Measurements from ENCODE around the gene TSEN2. TPM values are rescaled to one million over a fixed set of nuclear protein-coding genes. Genes with fewer than 3 reads are reported as not detected.

The TSEN2 gene
- total and polyA plus RNA-seq, 2 of the 13 experiments (the other 11 are each of a cell fraction or from before 2014, with no cell fraction given), result 11.0 to 17.3 TPM

DNA sequence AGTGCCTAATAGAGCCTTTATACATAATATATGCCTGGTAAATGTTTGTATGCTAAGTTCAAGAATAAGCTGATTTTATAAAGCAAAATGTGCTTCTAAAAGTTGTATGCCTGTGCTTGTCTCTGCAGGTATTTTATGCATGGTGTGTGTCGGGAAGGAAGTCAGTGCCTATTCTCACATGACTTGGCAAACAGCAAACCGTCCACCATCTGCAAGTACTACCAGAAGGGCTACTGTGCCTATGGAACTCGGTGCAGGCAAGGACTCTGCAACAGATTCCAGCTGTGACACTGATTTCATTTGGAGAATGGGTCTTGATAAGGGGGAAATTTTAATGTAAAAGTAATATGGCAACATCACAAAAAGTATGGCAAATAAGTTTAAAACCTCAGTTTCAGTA lies 84.5 kb downstream of the TSEN2 start (continued):
- TF ChIP-seq, protein P1, sequence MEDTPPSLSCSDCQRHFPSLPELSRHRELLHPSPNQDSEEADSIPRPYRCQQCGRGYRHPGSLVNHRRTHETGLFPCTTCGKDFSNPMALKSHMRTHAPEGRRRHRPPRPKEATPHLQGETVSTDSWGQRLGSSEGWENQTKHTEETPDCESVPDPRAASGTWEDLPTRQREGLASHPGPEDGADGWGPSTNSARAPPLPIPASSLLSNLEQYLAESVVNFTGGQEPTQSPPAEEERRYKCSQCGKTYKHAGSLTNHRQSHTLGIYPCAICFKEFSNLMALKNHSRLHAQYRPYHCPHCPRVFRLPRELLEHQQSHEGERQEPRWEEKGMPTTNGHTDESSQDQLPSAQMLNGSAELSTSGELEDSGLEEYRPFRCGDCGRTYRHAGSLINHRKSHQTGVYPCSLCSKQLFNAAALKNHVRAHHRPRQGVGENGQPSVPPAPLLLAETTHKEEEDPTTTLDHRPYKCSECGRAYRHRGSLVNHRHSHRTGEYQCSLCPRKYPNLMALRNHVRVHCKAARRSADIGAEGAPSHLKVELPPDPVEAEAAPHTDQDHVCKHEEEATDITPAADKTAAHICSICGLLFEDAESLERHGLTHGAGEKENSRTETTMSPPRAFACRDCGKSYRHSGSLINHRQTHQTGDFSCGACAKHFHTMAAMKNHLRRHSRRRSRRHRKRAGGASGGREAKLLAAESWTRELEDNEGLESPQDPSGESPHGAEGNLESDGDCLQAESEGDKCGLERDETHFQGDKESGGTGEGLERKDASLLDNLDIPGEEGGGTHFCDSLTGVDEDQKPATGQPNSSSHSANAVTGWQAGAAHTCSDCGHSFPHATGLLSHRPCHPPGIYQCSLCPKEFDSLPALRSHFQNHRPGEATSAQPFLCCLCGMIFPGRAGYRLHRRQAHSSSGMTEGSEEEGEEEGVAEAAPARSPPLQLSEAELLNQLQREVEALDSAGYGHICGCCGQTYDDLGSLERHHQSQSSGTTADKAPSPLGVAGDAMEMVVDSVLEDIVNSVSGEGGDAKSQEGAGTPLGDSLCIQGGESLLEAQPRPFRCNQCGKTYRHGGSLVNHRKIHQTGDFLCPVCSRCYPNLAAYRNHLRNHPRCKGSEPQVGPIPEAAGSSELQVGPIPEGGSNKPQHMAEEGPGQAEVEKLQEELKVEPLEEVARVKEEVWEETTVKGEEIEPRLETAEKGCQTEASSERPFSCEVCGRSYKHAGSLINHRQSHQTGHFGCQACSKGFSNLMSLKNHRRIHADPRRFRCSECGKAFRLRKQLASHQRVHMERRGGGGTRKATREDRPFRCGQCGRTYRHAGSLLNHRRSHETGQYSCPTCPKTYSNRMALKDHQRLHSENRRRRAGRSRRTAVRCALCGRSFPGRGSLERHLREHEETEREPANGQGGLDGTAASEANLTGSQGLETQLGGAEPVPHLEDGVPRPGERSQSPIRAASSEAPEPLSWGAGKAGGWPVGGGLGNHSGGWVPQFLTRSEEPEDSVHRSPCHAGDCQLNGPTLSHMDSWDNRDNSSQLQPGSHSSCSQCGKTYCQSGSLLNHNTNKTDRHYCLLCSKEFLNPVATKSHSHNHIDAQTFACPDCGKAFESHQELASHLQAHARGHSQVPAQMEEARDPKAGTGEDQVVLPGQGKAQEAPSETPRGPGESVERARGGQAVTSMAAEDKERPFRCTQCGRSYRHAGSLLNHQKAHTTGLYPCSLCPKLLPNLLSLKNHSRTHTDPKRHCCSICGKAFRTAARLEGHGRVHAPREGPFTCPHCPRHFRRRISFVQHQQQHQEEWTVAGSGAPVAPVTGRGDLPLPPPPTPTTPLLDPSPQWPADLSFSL (CRISPR knock-in tag; IDR thresholded peaks at IDR 0.05), result no peak
- TF ChIP-seq, protein P2, sequence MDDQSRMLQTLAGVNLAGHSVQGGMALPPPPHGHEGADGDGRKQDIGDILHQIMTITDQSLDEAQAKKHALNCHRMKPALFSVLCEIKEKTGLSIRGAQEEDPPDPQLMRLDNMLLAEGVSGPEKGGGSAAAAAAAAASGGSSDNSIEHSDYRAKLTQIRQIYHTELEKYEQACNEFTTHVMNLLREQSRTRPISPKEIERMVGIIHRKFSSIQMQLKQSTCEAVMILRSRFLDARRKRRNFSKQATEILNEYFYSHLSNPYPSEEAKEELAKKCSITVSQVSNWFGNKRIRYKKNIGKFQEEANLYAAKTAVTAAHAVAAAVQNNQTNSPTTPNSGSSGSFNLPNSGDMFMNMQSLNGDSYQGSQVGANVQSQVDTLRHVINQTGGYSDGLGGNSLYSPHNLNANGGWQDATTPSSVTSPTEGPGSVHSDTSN (CRISPR knock-in tag; IDR thresholded peaks at IDR 0.05; ENCODE audit: borderline replicate concordance), result no peak

DNA sequence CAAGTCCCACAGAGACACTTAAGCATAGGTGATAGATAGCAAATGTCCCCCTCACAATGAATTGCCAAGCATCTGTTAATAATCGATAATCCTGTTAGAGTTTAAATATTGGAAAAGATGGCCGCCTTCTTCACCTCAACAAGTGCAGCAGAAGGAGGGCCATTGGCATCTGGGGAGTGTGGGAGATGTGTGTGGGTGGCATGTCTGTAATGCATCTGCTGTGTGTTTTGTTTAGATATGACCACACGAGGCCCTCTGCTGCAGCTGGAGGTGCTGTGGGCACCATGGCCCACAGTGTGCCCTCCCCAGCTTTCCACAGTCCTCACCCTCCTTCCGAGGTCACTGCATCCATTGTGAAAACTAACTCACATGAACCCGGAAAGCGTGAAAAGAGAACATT lies 85.6 kb downstream of the TSEN2 start:
- DNase-seq (ENCODE audit: low spot score) (no peak), ATAC-seq (no peak), FAIRE-seq (no peak)
- H3K9ac ChIP-seq (ENCODE audit: insufficient read depth, low read depth, low read length), result no peak overlapping the region
- TF ChIP-seq RBM22 (optimal IDR thresholded peaks at IDR 0.05; ENCODE audit: low read length), result peak; percentile 41
- TF ChIP-seq, protein P3, sequence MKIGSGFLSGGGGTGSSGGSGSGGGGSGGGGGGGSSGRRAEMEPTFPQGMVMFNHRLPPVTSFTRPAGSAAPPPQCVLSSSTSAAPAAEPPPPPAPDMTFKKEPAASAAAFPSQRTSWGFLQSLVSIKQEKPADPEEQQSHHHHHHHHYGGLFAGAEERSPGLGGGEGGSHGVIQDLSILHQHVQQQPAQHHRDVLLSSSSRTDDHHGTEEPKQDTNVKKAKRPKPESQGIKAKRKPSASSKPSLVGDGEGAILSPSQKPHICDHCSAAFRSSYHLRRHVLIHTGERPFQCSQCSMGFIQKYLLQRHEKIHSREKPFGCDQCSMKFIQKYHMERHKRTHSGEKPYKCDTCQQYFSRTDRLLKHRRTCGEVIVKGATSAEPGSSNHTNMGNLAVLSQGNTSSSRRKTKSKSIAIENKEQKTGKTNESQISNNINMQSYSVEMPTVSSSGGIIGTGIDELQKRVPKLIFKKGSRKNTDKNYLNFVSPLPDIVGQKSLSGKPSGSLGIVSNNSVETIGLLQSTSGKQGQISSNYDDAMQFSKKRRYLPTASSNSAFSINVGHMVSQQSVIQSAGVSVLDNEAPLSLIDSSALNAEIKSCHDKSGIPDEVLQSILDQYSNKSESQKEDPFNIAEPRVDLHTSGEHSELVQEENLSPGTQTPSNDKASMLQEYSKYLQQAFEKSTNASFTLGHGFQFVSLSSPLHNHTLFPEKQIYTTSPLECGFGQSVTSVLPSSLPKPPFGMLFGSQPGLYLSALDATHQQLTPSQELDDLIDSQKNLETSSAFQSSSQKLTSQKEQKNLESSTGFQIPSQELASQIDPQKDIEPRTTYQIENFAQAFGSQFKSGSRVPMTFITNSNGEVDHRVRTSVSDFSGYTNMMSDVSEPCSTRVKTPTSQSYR (CRISPR knock-in tag; IDR thresholded peaks at IDR 0.05; ENCODE audit: borderline replicate concordance), result no peak
- TF ChIP-seq, protein P4, sequence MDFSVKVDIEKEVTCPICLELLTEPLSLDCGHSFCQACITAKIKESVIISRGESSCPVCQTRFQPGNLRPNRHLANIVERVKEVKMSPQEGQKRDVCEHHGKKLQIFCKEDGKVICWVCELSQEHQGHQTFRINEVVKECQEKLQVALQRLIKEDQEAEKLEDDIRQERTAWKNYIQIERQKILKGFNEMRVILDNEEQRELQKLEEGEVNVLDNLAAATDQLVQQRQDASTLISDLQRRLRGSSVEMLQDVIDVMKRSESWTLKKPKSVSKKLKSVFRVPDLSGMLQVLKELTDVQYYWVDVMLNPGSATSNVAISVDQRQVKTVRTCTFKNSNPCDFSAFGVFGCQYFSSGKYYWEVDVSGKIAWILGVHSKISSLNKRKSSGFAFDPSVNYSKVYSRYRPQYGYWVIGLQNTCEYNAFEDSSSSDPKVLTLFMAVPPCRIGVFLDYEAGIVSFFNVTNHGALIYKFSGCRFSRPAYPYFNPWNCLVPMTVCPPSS (IDR thresholded peaks at IDR 0.05), result no peak
- no peak for TF ChIP-seq CHD2 (IDR thresholded peaks at IDR 0.05; ENCODE audit: low read depth, low read length)
- H3K4me3 ChIP-seq (replicated peaks in 1 of 3; ENCODE audit: insufficient read depth in 1 of 3, low read depth in 2 of 3, low read length in 3 of 3), result no peak overlapping the region
- ChIA-PET POLR2A (no interaction called here), CTCF (ENCODE audit: low intra/inter-chr PET ratio, low total read pairs) (no interaction called here)
- no TSS peak for BruUV-seq (replicated peaks)
- 98% methylated on average over 6 of the region's 6 CpGs for WGBS (ENCODE audit: low lambda C conversion rate)
- in situ Hi-C loops (cut with HindIII; ENCODE audit: extremely low pct_ligation_motif_present, low pct_unique_long_range_greater_than_20kb) (no loop called here), intact Hi-C loops (cut with micrococcal nuclease; ENCODE audit: unreplicated experiment) (no loop called here)
- H4K20me1 ChIP-seq (ENCODE audit: insufficient read depth, low read length), result peaks cover 27% of the 10 kb centered on the region
- H3K9me3 ChIP-seq (ENCODE audit: low read length), result no peaks in the 10 kb centered on the region
- no peak overlapping the region for H3K4me2 ChIP-seq (ENCODE audit: low read depth, low read length)
- no peaks in the 10 kb centered on the region for H3K27me3 ChIP-seq (ENCODE audit: control insufficient read depth in 1 of 2, insufficient read depth in 2 of 2, low read length in 2 of 2)
- peaks cover 34 to 65% of the 10 kb centered on the region in 2 experiments for H3K36me3 ChIP-seq (replicated peaks in 1 of 2; ENCODE audit: control insufficient read depth in 1 of 2, insufficient read depth in 2 of 2, low read length in 2 of 2)
- no peak overlapping the region for H3K27ac ChIP-seq (ENCODE audit: extremely low read length, insufficient read depth, low read length)
- H2AFZ ChIP-seq (ENCODE audit: low read length), result no peak overlapping the region
- H3K79me2 ChIP-seq (ENCODE audit: insufficient read depth, low read length), result peaks cover 44% of the 10 kb centered on the region
- H3K4me1 ChIP-seq (ENCODE audit: insufficient read depth, low read length), result peaks cover 9% of the 10 kb centered on the region
